ENCODE measurements around the gene HCN1.
A peak's percentile ranks its signal among the peaks of the same experiment; 100 is the strongest.

The HCN1 gene

DNA sequence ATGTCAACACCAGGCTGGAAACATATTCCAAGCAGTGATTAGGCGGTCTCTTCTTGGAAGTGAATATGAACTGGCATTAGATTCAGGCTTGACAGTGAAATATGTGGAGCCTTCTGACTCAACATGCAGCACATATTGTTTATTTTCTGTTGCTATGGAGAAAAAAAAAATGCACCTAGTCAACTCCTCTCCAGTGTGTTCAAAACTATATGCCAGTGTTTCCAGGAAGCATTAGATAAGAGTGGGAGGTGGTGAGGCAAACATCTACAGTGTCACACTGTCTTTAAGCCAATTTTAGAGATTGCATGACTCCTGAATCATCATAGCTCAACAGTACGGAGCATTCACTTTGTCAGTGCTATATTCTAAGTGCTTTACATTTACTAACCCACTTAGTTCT lies 117.9 kb downstream of the HCN1 start:
- TF ChIP-seq, protein P1, sequence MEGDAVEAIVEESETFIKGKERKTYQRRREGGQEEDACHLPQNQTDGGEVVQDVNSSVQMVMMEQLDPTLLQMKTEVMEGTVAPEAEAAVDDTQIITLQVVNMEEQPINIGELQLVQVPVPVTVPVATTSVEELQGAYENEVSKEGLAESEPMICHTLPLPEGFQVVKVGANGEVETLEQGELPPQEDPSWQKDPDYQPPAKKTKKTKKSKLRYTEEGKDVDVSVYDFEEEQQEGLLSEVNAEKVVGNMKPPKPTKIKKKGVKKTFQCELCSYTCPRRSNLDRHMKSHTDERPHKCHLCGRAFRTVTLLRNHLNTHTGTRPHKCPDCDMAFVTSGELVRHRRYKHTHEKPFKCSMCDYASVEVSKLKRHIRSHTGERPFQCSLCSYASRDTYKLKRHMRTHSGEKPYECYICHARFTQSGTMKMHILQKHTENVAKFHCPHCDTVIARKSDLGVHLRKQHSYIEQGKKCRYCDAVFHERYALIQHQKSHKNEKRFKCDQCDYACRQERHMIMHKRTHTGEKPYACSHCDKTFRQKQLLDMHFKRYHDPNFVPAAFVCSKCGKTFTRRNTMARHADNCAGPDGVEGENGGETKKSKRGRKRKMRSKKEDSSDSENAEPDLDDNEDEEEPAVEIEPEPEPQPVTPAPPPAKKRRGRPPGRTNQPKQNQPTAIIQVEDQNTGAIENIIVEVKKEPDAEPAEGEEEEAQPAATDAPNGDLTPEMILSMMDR (IDR thresholded peaks at IDR 0.05; ENCODE audit: insufficient read depth, missing control alignments) = no peak
- FAIRE-seq (no peak), DNase-seq (ENCODE audit: insufficient read length, low spot score) (no peak)

DNA sequence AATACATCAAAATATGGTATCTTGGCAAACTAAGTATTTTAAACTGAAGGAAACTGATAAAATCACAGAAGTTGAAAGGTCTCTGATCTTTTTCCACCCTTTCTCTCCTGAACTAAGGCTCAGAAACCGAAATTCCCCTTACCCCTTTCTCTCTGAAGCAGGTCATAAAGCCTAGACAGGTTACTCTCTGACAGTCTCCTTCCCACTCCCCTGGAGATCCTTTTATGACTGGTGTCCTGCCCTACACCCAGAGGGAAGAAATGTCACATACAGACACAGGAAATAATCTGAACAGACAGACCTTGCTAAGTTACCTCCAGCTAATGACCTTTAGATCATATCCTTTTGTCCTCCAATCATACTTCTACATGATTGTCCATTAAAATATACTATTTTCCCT lies 127.4 kb downstream of the HCN1 start:
- DNase-seq (ENCODE audit: insufficient read length, low spot score) (no peak), FAIRE-seq (no peak)
- TF ChIP-seq, protein P1 (IDR thresholded peaks at IDR 0.05; ENCODE audit: insufficient read depth, missing control alignments) = no peak

DNA sequence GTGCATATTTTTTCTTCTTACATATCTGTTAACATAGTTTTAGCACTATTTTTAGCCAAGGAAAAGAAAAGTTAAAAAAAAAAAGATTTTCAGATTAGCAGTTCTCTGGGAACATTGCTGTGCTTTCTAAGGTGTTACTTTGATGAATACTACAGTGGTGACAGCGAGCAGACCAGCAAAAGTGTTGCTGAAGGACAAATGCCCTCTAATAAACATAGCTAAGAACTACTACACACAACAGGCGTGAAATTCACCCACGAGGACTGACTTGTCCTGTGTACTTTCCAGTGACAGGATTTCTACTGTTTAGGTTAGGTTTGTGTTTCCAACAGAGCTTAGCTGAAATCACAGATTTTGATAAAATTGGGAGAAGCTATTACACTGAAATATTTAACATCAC lies 153.8 kb downstream of the HCN1 start:
- TF ChIP-seq, protein P1 (IDR thresholded peaks at IDR 0.05; ENCODE audit: insufficient read depth, missing control alignments) = no peak
- DNase-seq (ENCODE audit: insufficient read length, low spot score) = no peak
- no peak for FAIRE-seq

DNA sequence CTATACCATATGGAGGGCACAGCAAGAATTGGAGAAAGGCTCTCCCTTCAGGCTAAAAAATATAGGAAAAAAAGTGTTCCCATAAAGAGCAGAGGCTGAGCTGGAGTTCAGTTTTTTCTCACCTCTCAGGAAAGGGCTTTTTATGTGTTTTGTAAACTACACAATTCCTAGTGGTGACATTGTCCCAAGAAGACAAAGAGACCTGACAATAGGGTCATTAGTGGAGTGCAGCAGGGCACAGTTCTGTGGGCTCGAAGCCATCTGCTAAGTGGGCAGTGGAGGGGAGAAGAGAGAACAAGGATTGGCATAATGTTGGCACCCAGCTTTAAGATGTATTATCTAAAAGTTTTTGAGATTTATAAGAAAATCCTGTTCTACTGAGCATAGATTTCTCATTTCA lies 162.5 kb downstream of the HCN1 start:
- DNase-seq (ENCODE audit: insufficient read length, low spot score) (no peak), FAIRE-seq (no peak)
- TF ChIP-seq, protein P1 (IDR thresholded peaks at IDR 0.05; ENCODE audit: insufficient read depth, missing control alignments) = no peak

DNA sequence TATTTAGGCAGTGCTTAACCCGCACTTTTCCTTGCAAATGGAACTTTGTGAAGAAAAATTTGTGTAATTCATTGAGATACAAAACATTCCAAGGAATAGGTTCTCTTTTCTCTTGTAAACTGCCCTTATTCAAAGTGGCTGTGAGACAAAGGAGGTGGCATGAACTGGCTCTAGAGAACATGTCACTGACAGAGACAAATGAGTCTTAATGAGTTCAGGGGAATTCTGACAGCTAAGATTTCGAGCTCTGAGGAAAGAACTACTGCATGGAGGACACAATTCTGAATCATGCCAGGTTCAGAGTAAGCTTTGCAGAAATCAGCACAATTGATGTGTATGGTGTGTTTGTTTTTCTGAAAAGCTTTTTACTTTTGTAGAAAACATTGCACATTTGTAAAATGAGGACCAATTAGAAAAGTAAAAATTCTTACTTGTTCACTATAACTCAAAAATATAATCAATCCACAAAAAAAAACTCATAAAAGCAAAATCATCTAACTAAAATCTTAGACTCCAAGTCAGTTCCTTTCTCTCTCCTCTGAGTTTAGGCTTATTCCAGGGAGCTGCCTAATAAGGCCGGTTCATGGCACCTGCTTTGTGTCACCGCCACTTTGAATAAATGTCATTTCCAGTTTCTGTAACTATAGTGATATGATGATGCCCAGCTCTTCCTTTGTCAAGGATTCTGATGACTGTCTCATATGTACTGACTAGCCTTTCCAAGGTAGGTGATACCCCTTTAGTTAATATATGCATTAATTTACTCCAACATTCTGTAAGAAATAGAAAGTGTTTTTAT lies 163.2 kb downstream of the HCN1 start:
- FAIRE-seq (no peak), DNase-seq (ENCODE audit: insufficient read length, low spot score) (no peak)
- TF ChIP-seq, protein P1 (IDR thresholded peaks at IDR 0.05; ENCODE audit: insufficient read depth, missing control alignments) = no peak

DNA sequence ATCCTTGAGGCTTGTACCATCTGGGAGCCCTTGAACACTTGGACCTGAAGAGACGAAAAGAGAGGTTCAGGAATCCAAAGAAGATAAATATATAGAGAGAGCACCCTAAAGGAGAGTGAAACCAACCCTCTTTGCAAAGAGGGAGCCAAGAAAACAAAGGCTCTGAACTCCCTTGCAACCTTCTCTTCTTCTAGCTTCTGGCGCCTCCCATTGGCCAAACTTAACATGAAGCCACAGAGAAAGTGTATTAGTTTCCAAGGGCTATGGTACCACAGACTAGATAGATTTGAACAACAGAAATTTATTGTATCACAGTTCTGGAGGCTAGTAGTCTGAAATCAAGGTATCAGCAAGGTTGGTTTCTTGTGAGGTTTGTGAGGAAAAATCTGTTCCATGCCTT lies 175.1 kb downstream of the HCN1 start:
- no peak for DNase-seq (ENCODE audit: insufficient read length, low spot score)
- TF ChIP-seq, protein P1 (IDR thresholded peaks at IDR 0.05; ENCODE audit: insufficient read depth, missing control alignments) = peak; percentile 76
- no peak for FAIRE-seq

DNA sequence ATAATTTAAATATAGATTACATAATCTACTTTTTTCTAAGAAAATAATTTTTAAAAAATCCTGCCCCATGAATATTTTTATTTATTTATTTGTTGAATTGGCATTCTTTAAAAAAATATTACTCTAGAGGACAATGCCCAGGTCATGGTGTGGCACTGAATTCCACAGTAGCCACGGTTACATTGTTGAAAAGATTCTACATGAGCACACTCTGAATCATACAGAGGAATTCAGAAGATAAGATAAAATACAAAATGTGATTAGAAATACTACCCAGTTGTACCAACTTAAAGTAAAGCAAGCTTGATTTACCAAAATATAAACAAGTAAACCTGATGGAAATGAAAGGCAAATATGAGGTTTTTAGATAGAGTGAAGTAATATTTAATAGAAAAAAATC lies 183.7 kb downstream of the HCN1 start:
- no peak for FAIRE-seq
- no peak for DNase-seq (ENCODE audit: insufficient read length, low spot score)
- TF ChIP-seq, protein P1 (IDR thresholded peaks at IDR 0.05; ENCODE audit: insufficient read depth, missing control alignments) = no peak

Data from D721Med (cell line).